HG03196 (cell line): ENCODE results near the gene SLC16A5.
A peak's percentile ranks its signal among the peaks of the same experiment; 100 is the strongest.
"Not testable (repeated sequence)": the region's sequence is repeated elsewhere in the genome, so short reads cannot be mapped to it uniquely, and the experiment has no call there.

Experiments used
- ATAC-seq: cut with Tn5 transposase; IDR thresholded peaks from one replicate; pipeline ENCODE4 v1.9.1; 2021; ENCODE audit not compliant: unreplicated experiment

SLC16A5 gene

DNA sequence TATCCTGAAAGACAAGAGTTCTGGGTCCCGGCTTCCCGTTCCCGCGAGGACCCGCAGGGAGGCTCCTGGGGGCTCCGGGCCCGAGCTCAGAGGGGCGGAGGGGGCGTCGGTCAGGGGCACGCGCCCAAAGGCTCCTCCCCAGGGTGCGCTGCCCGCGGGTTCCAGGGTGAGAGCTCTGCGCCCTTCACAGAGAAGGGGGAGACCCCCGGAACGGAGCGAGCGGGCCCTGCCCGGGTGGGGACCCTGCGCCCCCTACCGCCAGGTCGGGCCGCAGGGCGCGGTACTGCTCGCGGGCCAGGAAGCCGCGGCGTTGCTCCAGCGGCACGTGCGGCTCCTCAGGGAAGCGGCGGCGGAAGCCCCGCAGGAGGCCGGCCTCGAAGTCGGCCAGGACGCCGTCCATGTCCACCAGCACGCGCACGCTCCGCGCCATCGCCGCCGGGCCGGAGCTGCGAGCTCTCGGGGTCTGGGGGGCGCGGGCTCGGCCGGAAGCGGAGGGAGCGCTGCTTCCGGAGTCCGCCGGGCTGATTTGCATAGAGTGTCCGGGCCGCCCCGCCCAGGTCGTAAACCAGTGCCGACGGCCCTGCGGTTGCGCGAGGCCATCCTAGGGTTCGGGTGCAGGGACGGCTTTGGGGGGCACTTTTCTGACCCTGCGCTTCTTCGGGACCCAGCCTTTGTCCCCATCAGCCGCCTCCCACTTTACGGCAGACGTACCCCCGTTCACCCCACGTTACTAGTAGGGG, 43.7 kb downstream of the SLC16A5 start, which contains the start of gene NT5C:
Gene NT5C (minus strand): TSS at position 465 of the 740 bp plus-strand sequence. CDS start 35 bp downstream, at position 430.
- peak; percentile 60 for ATAC-seq

- ATAC-seq = not testable (repeated sequence)
Measured at GRCh38 chr17:75132018-75133000, 44.6 kb downstream of the SLC16A5 start.

DNA sequence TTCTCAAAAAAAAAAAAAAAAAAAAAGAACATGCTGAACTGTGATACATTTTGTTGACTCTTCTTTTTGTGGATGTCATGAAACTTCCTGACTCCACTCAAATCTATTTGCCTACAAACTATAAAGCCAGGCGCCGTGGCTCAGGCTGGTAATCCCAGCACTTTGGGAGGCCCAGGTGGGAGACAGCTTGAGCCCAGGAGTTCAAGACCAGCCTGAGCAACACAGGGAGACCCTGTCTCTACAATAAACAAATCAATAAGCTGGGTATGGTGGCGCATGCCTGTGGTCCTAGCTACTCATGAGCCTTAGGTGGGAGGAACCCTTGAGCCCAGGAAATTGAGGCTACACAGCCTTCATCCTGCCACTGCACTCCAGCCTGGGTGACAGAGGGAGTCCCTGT, 45.2 kb downstream of the SLC16A5 start:
- ATAC-seq = no peak

GRCh38 chr17:75133607-75134347, 46.0 kb downstream of the SLC16A5 start:
- ATAC-seq = not testable (repeated sequence)

DNA sequence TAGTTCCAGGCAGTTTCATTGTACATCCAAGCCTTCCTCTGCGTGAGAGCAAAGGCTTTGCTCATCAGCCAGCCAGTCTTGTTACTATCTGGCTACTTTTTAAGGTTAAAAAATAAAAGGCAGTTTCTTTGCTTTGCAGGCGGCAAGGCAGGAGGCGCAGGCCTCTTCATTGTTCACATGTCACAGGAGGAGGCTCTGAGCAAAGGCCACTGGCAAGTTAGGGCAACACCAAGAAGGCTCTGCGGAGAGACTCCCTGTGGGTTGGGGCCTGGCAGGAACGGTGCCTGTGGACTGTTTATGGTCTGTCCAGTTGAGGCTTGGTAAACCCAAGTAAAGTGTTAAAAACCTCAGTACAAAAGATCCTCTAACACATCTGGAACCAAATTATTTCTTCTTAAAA, 47.7 kb downstream of the SLC16A5 start:
- no peak for ATAC-seq

DNA sequence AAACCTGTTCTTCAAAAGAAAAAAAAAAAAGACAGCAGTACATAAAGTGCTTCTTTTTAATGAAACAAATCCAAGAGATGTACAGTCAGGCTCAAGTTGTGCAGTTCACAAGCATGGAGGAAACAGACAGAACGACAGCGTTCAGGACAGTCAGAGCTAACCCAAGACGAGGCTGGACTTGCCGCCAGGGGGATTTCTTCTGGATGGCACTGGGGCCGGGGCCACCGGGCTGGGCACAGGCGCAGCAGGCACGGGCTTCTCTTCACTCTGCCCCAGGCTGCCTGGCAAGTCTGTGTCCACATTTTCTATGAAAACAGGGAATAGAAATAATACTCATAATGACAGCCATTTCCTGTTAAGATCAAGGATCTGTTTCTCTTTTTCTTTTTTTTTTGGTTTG, 48.2 kb downstream of the SLC16A5 start:
- ATAC-seq = no peak

DNA sequence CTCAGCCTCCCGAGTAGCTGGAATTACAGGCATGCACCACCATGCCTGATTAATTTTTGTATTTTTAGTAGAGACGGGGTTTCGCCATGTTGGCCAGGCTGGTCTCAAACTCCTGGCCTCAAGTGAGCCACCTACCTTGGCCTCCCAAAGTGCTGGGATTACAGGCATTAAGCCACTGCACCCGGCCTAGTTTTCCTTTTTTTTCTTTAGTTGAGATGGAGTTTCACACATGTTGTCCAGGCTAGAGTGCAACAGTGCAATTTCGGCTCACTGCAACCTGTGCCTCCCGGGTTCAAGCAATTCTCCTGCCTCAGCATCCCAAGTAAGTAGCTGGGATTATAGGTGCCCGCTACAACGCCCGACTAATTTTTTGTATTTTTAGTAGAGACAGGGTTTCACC, 50.0 kb downstream of the SLC16A5 start:
- not testable (repeated sequence) for ATAC-seq

DNA sequence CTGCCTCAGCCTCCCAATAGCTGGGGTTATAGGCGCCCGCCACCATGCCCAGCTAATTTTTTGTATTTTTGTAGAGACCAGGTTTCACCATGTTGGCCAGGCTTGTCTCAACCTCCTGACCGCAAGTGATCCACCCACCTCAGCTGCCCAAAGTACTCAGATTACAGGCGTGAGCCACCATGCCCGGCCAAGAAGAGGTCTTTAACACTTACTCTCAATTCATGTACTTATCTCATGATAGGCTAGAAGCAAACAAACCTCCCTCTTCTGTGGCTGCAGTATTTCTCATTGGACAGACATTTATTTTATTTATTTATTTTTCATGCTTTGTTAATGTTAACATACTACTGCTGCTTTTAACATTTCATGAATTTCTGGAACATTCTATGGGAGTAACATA, 50.8 kb downstream of the SLC16A5 start:
- ATAC-seq = no peak

DNA sequence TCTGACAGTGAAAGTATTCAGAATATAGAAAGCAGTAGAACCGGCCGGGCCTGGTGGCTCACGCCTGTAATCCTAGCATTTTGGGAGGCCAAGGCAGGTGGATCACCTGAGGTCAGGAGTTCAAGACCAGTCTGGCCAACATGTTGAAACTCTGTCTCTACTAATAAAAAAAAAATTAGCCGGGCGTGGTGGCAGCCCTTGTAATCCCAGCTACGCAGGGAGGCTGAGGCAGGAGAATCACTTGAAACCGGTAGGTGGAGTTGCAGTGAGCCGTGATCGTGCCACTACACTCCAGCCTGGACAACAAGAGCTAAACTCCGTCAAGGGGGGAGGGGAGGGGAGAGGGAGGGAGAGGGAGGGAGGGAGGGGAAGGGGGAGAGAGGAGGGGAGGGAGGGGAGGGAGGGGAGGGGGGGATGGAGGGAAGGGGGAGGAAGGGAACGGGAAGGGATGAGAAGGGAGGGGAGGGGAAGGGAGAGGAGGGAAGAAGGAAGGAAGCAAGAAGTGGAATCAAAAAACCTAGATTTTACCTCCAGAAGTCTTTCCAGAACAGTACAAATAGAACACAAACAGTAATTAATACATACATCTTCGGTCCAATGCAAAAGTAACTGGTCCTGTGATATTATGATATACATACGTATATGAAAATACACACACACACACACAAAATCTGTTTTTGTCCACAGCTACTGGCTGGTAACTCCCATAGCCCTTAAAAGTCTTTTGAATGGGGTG, 54.6 kb downstream of the SLC16A5 start:
- ATAC-seq = no peak

GRCh38 chr17:75144816-75145512, 57.2 kb downstream of the SLC16A5 start:
- ATAC-seq = no peak

DNA sequence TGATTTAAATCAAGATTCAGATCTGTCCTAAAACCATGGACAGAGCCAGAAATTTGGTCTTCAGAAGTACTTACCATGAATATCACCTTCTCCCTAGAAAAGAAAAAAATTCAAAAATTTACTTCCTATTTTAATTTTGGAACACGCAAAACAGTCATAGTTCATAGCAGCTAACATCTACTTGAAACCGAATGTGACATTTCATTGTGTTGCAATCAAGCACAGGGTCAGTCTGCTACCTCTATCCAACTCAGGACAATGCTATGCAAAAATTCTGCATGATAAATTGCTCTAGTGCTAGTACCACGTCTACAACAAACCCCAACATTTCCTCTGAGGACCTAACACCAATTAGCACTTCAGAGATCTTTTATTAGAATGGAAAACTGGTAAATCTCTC, 58.8 kb downstream of the SLC16A5 start:
- no peak for ATAC-seq

DNA sequence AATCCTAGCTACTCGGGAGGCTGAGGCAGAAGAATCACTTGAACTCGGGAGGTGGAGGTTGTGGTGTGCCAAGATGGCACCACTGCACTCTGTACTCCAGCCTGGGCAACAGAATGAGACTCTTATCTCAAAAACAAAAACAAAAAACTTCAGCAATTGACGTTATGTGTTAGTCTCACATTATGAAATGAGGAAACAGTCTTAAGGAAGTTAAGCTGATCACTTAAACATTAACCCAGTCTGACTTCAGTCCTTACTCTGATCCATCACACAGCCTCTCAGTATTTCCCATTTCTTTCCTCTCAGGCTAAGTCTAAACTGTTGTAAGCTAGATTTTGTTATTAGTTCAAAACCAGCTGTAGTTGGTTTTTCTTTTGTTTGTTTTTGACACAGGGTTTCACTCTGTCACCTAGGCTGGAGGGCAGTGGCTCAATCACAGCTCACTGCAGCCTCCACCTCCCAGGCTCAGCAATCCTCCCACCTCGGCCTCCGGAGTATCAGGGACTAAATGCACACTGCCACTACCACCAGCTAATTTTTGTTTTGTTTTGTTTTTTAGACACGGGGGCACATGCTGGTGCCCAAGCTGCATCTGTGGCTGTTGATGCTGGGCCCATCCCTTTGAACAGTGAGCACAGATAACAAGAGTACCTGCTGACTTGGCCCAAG, 60.3 kb downstream of the SLC16A5 start:
- ATAC-seq = no peak

- ATAC-seq = no peak
Measured at GRCh38 chr17:75151930-75152329, 64.2 kb downstream of the SLC16A5 start.

- no peak for ATAC-seq
Measured at GRCh38 chr17:75152523-75152921, 64.8 kb downstream of the SLC16A5 start.

GRCh38 chr17:75152922-75153779, 65.4 kb downstream of the SLC16A5 start:
- peak; percentile 6 for ATAC-seq

DNA sequence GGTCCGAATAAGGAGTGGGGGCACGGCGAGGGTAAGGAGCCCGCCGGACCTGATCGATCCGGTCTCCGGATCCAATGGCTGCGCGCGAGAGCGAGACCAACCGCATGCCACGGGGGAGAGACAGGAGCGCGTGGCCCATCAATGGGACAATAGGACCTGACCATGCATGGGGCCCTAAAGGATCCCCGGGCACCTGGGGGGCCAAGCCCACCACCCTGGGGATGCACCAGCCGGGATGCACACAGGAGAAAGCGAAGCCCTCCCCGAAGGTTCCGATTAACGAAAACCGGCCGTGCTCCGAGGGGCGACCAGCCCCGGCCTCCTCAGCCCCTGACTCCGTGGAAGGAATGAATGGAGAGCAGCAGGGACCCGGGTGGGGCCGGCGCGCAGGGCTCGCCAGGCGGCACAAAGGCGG, 66.0 kb downstream of the SLC16A5 start:
- peak; percentile 5 for ATAC-seq

- peak; percentile 94 for ATAC-seq
Measured at GRCh38 chr17:75154195-75155106, 66.7 kb downstream of the SLC16A5 start, which contains the start of gene JPT1. JPT1 (minus strand) TSS chr17:75154512; CDS start chr17:75154397, 115 bp downstream.
